ENCODE results near the gene IZUMO1.
"Not testable (repeated sequence)": the region's sequence is repeated elsewhere in the genome, so short reads cannot be mapped to it uniquely, and the experiment has no call there.

Gene IZUMO1

DNA sequence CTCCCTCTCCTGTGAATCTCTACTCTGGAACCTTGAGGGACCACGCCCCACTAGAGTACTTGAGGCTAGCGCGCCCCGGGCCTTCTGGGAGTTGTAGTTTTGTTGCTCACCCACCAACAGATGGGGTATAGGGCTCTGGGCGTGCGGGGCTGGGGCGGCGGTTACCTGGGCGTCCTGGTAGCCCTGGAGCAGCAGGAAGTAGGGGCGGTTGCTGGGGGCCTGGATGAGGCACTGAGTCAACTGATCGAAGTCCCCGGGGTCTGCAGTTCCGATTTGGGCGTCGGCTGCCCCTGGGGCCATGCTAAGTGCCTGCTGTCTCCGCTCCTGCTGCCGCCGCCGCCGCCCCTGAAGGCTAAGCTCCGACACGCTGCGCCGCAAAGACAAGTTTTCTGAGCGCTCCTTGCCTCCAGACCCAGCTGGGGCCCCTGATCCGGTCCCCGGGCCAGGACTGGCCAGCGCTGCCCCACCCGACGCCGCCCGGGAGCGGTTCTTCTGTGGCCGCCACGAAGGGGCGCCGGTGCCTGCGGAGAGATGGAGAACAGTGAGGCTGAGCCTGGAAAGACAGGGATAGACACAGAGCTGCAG is 11.6 kb downstream of the IZUMO1 start:
- no peak for DNase-seq

DNA sequence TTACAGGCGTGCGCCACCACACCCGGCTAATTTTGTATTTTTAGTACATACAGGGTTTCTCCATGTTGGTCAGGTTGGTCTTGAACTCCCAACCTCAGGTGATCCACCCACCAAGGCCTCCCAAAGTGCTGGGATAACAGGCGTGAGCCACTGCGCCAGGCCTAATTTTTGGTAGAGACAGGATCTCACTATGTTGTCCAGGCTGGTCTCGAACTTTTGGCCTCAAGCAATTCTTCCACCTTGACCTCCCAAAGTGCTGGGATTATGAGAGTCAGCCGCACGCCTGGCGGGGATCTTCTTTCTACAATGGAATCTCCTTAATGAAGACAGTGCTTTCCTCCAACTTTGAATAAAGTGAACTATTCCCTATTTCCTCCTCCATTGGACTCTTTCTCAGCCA is 12.1 kb downstream of the IZUMO1 start:
- DNase-seq: no peak

GRCh38 chr19:48731452-48731851 is 15.3 kb downstream of the IZUMO1 start:
- DNase-seq: no peak

GRCh38 chr19:48728911-48729664 is 17.6 kb downstream of the IZUMO1 start:
- no peak for DNase-seq

DNA sequence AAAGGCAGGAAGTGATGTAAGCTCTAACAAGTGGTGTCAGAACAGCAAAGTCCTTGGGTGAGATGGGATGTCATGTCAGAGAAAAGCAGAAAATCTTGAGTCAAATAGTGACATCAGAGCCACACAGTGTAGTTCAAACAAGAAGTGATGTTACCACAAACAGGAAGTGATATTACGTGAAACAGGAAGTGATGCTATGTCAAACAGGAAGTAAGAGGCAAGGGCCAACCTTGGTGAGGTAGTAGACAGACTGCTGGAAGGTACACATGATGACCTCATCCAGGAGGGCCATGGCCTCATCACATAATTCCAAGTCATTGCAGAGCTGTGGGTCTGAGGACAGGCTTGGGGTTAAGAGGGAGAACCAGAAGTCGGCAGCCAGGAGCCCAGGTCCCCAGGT is 20.2 kb downstream of the IZUMO1 start:
- no peak for DNase-seq

DNA sequence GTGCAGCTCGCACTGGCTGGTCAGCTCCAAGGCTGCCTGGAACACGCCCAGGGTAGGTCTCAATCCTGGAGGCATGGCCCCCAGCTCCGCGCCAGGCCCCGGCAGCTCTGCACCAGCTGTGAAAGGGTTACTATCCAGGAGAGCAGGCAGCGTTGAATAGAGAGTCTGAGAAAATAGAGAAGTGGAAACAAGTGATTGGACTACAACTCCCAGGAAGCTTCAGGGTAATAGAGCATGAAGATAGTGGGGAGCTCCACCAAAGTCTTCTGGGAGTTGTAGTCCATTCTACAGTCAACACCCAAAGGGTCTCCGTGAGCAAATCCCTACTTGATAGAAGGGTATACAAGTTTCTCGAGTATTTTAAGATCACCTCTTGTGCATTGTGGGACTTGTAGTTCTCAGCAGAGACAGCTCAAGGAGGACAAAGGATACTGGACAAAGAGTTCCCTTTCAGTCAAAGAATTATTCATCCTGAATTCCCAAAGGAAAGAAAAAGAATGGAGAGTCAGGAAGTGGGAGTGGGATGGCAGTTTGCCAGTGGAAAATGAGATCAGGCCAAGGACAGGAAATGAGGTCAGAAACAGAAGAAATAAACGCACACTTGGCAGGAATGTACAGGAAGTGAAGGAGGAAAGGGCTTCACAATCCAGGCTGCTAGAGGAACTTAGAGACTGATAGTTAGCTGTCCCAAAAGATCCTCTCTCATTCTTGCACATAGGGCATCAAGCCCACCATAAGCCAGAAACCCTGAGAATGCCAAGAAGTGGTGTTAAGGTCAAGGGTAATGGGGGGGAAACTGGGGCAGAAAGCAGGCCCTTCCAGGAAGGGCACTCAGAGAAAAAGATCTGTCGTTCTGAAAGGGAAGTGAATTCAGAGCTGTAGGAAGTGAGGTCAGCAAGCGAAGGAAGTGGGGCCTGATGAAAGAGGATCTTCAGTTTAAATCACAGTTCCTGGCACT is 21.6 kb downstream of the IZUMO1 start:
- DNase-seq: peak in 1 of 2 donors; percentile 58

DNA sequence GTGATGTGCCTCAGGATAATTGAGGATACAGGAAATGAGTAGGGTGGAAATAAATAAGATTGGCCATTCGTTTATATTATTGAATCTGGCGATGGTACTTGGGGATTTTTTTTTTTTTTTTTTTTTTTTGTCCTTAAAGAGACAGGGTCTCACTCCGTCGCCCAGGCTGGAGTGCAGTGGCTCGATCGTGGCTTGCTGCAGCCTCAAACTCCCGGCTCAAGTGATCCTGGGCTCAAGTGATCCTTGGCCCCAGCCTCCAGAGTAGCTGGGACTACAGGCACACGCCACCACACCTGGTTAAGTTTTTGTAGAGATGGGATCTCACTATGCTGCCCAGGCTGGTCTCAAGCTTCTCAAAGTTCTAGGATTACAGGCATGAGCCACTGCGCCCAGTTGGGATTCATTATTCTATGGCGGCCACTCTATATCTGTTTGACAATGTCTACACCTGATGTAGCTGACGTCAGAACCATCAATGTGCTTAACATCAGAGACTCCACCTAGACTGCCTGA is 24.5 kb downstream of the IZUMO1 start:
- no peak for DNase-seq

DNA sequence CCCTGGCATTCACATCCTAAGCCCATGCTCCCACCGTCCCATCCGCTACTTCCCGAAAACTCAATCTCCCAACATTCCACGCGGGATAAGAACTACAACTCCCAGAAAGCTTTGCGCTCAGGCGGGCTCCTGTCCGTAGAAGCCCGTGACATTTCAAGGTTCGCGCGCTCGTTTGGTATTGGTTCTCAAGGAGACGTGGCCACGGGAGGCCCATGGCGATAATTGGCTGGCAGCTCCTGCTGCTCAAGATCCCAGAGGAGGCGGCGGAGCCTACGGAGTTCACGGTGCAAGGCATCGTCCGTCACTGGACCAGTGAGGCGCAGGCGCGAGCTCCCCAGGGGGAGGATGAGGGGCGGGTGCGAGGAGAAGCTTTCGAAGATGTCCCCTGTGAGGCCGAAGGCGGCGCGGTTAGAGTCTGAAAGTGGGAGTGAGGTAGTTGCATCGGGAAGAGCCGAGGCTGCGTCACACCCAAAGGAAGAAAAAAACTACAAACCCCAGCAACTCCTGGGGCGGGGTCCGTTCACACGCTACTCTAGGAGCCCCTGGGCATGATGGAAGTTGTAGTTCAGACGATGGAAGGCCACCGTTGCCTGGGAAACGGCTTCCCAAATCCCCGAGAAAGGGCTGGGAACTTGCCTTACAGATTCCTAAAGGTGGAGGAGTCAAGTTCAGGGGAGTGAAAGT is 26.0 kb downstream of the IZUMO1 start:
- peak; percentile 98 to 99 for DNase-seq

GRCh38 chr19:48720251-48720612 is 26.5 kb downstream of the IZUMO1 start:
- no peak for DNase-seq

- no peak for DNase-seq
These were observed 27.2 kb downstream of the IZUMO1 start, which contains the start of gene MAMSTR for GRCh38 chr19:48719263-48720171. TSS of gene MAMSTR (minus strand) at chr19:48719725. CDS start at chr19:48719031, 694 bp downstream.

DNA sequence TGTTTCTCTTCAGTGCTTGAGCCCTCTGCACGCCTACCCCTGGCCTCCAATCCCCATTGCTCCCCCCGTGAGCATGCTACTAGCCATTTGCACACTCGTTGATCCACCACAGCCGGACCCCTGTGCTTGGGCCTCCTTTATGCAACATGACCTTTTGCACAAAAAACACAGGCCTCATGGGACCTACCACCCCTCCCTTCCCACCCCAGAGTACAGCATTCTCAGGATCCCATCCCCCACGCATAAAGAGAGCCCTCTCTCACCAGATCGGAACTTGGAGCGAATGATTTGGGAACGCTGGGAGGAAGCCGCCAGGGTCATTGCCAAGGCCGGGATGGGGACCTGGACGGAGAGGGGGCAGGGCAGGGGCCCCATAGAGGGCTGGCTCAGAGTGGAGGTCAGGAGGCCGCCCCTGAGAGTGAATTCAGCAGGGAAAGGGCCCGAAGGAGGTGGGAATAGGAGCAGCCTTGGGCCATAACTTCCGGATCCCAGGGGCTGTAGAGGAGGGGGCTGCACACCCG is 27.9 kb downstream of the IZUMO1 start:
- DNase-seq: no peak

DNA sequence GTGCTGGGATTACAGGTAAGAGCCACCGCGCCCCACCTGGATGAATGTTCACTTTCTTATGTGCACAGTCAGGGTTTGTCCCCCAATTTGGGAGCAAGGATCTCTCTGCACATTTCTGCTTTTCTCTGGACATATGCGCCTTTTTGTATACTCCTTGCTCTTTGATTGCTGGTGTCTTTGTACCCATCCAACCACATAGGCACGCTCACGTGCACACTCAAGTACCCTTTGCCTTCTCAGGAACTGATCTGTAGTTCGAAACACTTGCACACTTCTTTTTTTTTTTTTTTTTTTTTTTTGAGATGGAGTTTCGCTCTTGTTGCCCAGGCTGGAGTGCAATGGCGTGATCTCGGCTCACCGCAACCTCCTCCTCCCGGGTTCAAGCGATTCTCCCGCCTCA is 28.6 kb downstream of the IZUMO1 start:
- DNase-seq: not testable (repeated sequence)

- DNase-seq: peak; percentile 59 to 78
These were observed 30.0 kb downstream of the IZUMO1 start for GRCh38 chr19:48716562-48717291.

DNA sequence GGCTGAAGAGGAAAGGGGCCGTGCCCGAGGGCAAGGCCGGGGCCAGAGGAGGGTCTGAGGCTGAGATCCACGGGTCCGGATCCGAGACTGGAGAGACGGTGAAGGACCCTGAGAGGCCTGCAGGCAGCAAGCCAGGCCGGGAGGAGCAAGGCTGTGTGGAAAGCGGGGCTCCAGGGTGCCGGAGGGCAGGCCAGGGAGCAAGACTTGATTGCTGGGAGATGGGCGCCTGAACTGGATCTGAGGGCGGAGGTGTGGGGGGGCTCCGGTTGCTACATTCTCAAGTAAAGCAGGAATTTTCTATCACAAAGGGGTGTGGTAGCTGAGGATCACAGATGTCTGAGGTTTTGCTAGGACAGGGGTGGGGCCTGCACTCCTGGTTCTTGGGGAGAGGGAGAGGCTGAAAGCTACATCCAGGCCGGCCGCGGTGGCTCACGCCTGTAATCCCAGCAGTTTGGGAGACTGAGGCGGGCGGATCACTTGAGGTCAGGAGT is 31.0 kb downstream of the IZUMO1 start:
- DNase-seq: no peak

DNA sequence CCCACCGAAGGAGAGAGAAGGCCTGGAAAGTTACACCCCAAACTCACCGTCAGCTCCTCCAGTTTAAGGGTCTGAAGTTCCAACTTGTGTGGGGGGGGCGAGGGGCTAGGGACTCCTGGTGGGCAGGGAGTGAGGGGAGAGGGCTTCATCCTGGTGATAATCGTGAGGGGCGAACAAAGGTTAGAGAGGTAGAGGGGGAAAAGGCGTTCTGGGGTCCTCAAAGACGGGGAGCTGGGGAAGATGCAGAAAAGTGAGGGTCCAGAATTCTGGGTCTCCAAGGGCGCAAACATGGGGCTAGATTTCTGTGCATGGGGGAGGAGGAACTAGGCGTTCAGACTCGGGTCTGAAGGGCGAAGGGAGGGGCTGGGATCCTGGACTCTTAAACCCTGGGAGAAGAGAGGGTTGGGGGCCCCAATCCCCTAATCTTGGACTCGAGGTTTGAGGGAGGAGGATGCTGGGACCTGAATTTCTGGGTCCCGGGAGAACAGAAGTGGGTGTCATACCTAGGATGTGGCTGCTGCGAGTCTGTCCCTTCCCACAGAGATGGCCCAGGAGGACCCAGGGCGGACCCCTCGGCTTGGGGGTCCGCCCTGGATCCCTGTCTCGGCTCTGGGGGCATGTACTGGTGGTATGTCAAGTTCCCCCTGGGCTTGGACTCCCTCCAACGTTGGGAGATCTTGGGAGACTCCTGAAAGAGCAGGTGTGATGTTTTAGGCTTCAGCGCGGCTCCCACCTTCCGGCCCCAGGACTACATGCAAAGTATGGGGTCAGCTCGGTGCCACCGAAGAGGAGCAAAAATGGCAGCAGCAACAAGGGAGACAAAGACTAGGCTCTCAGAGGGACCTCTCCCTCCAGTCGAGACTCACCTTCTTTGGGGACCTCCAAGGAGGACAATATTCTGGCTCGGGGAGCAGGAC is 31.7 kb downstream of the IZUMO1 start:
- DNase-seq: no peak

DNA sequence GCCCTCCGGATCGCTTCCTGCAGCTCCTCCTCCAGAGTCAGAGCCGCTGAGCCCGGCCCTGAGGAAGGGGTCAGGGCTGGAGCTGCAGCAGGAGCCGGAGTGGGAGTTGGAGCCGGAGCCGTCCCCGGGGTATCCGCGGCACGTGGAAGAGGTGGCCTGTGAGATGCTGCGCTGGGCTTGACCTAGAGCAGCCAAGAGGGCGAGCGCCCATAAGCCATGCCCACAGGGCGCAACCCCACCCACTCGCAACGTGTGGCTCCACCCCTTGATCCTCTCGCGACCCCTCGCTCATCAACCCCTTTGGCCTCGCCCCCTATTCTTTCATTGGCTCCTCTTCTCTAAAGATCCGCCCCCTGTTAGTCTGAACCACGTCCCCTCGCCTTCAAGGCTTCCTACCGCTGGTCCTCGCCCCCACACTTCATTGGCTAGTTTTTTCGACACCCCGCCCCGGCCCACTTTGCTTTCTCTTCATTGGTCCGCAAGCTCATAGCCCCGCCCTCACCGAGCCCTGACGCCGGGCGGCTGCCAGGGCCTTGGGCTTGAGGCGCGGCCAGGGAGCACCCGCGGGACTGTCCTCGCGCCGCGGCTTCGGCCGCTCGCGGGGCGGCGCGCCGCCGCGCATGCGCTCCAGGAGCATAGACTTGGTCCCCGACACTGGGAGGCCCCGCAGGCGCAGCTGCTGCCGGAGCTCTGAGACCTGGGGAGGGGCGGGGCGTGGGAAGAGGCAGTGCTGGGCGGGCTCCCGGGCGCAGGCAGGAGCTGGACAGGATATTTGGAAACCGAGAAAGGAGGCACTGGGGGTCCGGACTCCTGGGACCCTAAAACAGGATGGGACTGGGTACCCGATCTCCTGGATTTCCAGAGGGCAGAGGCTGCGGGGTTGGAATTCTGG is 32.6 kb downstream of the IZUMO1 start:
- peak; percentile 99 to 100 for DNase-seq

GRCh38 chr19:48713041-48713863 is 33.5 kb downstream of the IZUMO1 start:
- no peak for DNase-seq

Measured in hippocampal formation (tissue), 2 donors.